ENCODE results near the gene IL12B. TPM values are rescaled to one million over a fixed set of nuclear protein-coding genes. Genes with fewer than 3 reads are reported as not detected.
A peak's percentile ranks its signal among the peaks of the same experiment; 100 is the strongest.
"Not testable (repeated sequence)": the region's sequence is repeated elsewhere in the genome, so short reads cannot be mapped to it uniquely, and the experiment has no call there.

The IL12B gene
- total RNA-seq, 1 donor from 2014 or later: not detected

DNA sequence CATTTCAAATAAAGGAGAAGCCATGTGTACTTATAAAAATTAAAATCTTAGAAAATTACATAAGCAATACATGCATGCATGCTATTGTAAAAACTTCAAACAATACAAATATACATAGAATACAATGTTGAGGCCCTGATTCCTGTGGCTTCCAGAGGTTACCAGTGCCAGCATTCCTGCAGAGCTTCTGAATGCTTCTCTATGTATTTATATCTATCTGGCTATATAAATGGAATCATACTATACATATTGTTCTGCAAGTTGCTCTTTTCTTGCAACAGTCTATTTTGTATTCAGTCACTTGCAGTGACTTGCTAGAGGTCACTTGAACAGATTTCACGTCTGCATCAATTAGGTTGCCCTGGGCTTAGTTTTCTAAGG, 3.2 kb upstream of the IL12B start:
- no peak for ATAC-seq
- no peak for DNase-seq (ENCODE audit: low spot score)

DNA sequence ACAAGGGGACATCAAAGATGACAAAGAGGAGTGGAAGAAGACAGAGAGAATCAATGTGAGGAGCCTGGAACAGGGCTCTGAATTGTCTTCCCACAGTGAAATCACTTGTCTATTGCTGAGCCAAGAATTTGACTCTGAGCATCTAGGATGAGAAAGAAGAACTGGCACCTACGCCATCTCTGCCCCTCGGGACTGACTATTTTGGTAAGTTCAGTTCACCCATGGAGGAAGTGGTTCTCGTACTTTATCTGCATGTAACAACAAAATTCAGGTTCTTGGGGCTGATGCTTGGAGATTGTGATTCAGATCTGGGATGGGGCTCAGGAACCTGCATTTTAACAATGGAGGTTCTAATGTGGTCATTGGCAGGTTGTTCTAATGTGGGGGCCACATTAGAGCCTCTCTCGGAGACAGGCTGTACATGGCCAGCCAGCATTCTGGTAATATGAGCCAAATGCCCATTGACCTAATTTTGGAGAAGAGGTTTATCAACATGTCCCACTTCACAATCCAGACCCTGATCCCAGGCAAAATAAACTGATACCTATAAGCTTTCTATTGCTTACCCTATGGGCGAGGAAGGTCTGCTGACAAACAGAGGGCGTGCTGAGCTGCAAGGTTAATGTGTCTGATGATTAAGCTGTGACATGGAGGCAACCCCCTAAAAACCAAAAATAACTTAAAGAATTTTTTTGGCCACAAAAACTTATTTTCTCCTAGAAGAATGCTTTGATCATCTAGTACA, 2.7 kb upstream of the IL12B start:
- ATAC-seq: no peak
- no peak for DNase-seq (ENCODE audit: low spot score)

DNA sequence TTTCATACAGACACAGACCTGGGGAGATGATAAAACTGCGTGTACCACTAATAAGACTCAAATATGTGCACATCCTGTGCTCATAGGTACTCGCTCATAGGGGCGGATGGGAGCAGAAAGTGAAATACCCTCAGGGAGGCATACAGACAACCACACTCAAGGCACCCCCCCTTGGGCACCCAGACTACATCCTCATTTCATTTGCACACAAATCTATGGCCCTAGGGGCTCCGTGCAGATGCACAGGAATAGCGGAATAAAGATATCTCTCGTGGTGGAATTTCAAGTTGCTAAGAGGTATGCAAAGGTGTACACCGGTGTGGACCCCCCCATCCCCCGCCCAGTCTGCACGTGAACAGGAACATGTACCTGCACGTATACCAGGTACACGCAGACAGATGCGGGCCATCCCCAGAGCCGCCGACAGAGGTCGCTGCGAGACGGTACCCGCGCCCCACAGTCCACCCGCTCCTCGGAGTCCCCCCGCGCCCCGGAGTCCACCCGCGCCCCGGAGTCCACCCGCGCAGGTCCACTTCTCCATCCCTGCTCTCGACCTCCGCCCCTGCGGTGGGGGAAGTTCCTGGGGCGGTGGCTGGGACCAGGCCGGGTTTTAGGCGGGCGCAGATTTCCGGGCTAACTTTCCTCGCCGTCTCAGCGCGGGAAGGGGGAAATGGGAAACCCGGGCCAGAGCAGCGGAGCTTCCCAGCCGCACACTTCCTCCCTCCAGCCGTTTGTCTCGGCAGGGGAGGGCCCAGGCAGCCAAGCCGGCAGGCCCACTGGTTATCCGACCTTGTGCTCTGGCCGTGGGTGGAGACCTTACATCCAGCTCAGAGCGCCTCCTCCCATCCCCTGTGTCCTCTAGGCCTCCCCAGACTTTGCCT, 1.0 kb upstream of the IL12B start:
- ATAC-seq: peak; percentile 80
- DNase-seq (ENCODE audit: low spot score): peak; percentile 57

DNA sequence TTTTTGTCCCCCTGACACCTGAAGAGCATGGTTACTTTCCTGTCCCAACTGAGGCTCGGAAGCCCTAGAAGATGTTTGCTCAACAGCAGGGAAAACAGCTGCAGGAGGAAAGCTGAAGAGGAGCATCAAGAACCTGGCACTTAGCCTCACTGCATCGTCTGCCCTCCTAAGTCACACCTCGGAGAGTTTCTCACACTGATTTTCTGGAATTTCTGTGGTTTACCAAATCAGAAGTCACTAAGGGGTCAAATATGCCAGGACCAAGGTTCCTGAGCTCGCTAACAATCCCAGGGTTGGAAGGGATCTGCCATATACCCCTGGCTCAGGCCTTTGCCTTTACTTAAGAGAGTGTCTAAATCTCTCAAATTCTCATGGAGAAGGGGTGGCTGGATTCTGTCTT, 5.3 kb downstream of the IL12B start:
- no peak for ATAC-seq
- DNase-seq (ENCODE audit: low spot score): no peak

DNA sequence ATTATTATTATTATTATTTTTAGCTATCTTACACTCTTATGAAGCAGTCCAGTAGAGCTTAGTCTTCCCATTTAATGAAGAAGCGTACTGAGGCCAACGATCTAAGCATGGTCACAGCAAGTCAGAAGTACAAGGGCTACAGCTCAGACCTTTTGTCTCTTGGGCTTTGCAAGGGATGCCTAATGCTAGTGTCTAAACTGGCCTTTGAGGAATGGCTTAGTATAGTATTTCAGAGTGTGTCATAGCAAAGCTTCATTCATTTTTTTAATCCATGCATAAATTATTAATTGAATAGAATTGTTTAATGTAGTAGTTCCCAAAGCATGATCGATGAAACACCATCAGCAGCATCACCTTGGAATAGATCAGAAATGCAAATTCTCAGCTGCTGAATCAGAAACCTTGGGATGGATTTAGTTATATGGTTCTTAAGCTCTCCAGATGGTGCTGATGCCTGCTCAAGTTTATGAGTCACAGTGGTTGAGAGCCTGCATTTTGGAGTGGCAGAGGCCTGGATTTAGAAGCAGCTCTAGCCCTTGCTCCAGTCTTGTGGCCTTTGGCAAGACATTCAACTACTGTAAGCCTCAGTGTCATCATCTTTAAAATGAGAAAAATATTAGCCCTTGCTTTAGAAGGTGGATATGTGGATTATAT, 6.1 kb downstream of the IL12B start:
- DNase-seq (ENCODE audit: low spot score) (no peak), ATAC-seq (no peak)

DNA sequence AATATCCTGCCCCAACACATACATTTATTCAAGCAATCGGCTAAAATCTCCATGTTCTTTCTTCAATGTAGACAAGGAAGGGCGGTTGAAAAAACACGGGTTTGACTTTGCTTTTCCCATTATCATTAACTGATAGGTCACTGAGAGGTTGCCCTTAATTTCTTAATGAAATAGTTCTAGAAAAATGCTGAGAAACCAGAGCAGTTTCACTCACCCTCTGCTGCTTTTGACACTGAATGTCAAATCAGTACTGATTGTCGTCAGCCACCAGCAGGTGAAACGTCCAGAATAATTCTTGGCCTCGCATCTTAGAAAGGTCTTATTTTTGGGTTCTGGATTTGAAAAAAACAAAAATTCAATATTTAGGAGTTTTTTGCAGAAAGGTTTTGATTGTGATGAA, 8.1 kb downstream of the IL12B start:
- no peak for DNase-seq (ENCODE audit: low spot score)
- ATAC-seq: no peak

DNA sequence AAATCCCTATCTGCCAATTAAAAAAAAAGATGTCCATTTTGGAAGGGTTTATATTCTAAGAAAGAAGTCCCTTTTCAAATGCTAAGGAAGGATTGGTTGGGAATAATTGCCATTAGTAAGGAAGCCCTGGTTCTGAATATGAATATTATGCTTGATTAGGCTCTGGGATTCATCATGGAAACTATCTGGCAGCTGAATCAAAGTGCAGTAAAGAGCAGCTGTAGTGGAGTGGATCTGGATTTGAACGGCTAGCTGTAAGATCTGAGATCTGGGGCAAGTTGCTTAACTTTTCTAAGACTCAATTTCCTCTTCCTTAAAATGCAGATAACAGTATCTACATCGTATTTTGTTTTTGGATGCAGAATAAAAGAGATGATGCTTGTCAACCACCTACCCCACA, 10.5 kb downstream of the IL12B start:
- no peak for DNase-seq (ENCODE audit: low spot score)
- no peak for ATAC-seq

DNA sequence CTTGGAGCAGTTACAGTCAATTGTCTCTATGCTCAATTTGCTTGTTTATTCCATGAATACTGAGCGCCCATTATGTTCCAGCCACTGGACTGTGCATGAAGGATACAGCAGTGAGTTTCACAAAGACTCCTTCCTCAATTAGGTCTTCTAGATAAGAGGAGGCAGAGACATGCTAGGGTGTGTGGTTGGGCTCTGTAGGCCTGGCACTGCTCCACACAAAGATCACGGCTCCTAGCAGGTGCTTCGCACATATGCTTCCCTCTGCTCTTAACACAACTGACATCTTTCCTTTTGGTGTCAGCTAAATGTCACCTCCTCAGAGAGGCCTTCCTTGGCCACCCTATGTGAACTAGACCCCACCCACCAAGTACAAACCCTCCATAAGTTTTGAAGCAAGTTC, 10.9 kb downstream of the IL12B start:
- ATAC-seq (no peak), DNase-seq (ENCODE audit: low spot score) (no peak)

DNA sequence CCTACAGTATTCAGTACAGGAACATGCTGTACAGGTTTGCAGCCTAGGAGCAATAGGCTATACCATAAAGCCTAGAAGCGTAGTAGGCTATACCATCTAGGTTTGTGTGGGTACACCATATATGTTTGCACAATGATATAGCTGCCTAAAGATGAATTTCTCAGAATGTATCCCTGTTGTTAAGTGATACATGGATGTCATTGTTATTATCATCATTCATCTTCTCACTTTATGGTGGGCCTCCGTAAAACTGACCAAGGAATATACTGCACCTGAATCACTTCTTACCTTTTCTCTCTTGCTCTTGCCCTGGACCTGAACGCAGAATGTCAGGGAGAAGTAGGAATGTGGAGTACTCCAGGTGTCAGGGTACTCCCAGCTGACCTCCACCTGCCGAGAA, 11.8 kb downstream of the IL12B start:
- no peak for DNase-seq (ENCODE audit: low spot score)
- no peak for ATAC-seq

DNA sequence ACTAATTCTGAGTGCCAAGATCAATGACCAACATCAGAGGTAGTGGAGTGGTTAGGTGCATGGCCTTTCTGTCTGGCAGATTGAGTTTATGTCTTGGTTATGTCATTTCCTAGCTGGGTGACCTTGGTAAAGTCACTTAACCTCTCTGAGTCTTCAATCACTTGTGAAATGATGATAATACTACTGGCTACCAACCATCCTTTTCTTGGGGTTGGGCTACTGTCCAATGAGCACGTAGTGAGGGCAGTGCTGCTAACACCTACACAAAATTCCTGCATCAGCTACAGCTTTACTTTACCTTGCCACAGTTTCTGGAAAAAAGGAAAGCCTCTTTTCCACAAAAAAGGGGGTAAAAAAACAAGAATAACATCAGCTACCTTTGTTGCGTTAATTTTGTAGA, 12.4 kb downstream of the IL12B start:
- DNase-seq (ENCODE audit: low spot score): no peak
- no peak for ATAC-seq

DNA sequence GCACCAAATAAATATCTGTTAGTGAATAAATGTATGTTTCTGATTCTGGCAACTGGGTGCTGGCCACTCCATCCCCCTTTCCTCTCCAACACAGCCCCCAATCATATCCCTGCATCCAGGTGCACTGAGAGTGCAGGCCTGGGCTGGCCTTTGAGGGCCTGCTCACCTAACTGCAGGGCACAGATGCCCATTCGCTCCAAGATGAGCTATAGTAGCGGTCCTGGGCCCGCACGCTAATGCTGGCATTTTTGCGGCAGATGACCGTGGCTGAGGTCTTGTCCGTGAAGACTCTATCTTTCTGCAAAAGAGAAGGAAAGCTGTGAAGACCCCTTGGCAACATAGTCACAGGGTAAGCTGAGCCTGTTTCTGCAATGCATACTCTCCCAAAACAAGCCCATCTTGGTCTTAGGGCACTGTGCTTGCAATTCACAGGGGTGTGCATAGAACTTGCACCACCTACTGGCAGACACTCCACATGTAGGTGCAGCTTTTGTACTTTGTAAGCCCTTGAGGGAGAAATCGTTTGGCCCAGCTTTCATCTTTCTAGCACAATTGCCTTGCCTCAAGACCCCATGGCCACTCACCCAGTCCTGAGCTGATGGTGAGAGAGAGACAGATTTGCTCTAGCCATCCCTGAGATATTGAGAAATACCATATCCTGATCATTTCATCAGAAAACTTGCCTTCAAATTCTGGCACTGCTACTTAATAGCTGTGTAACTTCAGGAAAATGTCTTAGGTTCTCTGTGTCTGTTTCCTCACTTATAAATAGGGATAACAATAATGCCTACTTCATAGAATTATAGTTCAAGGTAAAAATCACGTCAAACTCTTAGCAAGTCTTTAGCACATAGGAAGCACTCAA, 13.5 kb downstream of the IL12B start:
- no peak for DNase-seq (ENCODE audit: low spot score)
- peak; percentile 86 for ATAC-seq

DNA sequence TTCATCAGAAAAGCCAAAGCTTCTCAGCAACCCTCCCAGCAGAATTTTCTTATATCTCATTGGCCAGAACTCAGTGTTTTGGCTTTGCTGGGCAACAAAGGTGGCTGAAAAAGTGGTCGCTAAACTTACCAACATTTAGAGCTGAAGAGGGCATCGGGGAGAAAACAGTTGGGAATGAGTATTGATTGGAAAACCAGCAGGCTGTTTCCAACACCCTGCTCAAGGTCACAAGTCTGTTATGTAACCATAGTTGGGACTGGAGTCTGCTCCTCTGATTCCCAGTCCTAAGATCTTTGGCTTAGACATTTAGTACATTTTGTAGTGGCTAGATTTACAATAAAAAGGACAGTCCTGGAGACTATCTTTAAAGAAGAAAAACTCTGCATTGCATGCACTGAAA, 17.1 kb downstream of the IL12B start:
- peak; percentile 80 for ATAC-seq
- no peak for DNase-seq (ENCODE audit: low spot score)

DNA sequence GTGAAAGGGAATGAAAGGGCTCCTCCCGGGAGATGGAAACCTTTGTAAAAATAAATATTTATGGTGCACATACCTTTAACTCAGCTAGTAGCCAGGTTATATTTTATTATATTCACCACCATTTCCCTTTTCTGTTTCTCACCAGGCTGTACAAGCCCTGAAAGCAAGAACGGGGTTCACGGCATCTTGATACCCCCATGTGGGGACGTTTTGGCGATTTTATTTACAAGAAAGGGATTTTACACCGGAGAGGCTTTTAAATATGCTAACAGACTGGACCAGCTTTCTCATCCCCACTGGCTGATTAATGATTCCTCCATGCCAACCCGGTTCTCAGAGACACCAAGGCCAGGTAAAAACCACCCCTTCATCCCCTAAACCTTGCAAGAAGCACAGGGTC, 19.2 kb downstream of the IL12B start:
- DNase-seq (ENCODE audit: low spot score) (no peak), ATAC-seq (no peak)

DNA sequence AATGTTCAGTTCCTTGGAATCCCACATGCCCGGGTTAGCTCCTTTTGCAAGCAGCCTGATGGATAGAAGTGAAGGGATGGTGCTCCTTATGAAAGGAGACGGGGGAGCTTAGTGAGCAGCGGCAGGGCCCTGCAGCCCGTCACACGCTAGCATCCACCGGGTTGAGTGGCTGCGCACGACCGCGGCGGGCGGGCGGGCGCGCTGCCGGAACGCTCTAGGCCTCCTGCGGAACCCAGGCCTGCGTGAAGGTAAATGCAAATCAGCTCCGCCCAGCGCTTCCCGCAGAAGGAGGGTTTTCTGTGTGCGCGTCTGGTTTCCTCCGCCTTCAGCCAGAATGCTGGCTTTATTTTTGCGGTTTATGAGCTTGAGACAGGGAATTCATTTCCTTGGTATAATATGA, 19.8 kb downstream of the IL12B start:
- DNase-seq (ENCODE audit: low spot score): no peak
- peak; percentile 16 for ATAC-seq

DNA sequence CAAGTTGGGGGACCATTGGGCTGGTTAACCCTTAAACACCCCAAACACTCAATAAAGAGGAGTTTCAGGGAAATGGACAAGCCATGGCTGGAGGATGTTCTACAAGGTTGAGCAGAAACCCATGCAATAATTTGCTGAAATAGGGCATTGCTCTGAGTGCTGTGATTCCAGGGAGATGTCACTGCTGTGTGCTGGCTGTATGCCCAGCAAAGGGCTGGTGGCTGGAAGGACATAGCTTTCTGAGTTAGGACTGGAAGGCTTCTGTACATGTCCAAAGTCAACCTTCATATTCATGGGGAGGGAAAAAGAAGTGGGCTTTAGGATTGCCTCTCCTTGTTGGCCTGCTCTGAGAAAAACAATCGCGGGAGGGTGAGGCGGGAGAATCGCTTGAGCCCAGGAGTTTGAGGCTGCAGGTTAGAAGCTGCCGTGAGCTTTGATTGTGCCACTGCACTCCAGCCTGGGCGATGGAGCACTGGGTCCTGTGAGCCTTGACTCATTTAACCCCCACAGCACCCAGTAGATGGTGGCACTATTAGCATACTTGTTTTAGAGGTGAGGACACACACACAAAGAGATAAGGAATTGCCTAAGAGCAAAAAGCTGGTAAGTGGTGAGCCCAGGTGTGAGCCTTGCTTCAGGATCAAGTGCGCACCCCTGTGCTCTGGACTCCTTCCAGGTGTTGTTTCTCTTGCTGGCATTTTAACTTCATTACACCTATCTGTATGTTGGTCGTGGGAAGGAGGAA, 20.4 kb downstream of the IL12B start:
- no peak for ATAC-seq

DNA sequence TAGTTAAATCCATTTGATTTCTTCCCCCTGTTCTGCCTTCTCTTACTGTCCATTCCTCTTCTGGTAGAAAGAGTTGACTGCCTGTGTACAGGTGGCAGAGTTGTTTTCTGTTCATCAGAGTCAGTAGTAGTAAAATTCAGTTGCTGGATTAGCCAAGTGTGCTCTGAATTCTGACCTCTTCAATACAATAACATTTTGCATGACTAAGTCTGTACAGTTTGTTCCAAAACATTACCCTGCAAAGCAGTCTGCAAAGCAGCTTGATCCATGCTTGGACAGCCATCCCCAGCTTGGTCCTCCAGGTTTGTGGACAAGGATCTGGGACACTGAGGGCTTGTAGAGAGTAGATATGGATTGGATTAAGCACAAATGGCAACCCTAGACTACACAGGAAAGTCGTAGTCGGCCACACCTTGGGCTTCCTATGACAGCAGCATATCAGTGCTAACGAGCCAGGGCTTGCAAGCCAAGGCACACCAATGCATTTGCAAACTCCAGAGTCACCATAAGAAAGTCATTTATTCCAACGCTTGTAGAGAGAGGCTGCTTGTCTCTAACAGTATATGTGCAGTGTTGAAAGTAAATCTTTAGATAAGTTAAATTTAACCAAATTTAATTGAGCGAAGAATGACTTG, 25.2 kb downstream of the IL12B start:
- no peak for ATAC-seq

More for the DNA sequence above, 20.4 kb downstream of the IL12B start:
- DNase-seq (ENCODE audit: low spot score): no peak

DNA sequence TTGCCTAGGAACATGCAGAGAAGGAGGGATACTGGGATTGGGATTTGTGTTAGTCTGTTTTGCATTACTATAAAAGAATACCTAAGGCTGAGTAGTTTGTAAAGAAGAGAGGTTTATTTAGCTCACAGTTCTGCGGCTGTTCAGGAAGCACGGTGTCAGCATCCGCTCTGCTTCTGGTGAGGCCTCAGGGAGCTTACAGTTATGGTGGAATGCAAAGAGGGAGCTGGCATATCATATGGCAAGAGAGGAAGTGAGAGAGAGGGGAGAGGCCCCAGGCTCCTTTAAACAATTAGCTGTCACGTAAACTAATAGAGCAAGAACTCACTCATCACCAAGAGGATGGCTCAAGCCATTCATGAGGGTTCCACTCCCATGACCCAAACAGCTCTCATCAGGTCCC, 27.0 kb downstream of the IL12B start:
- DNase-seq (ENCODE audit: low spot score): no peak
- ATAC-seq: no peak

More for the DNA sequence above, 25.2 kb downstream of the IL12B start:
- no peak for DNase-seq (ENCODE audit: low spot score)

DNA sequence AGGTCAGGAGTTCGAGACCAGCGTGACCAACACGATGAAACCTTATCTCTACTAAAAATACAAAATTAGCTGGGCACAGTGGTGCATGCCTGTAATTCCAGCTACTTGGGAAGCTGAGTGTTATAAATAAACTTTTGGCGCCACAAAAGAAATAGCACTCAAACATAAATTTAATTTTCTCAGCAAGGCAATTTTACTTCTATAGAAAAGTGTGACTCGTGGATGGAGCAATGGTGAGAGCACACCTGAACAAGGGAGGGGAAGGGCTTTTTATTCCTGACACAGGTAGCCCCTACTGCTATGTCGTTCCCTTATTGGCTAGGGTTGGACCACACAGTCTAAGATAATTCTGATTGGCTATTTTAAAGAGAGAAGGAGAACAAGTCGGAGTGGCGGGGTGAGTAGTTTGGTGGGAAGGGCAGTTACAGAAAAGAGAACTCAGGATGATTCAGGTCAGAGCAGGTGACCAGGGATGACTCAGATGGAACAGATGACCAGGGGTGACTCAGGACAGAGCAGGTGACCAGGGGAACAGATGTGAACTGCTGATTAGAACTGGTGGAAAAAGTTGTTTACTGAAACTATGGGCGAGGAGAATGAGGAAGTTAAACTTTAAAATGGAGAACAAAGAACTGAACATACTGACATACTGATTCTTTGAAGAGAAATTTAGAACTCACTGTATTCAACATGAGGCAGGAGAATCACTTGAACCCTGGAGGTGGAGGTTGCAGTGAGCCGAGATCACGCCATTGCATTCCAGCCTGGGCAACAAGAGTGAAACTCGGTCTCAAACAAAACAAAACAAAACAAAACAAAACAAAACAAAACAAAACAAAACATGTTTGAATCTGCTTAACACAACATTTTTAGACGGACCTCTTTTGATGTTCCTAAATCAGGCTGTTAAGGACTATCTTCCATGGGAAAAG, 28.1 kb downstream of the IL12B start:
- ATAC-seq; DNase-seq (ENCODE audit: low spot score): not testable (repeated sequence)

Measured in left lobe of liver (tissue), 2 donors.